ENCODE results near the gene LHFPL2. TPM values are rescaled to one million over a fixed set of nuclear protein-coding genes. Genes with fewer than 3 reads are reported as not detected.

The LHFPL2 gene
- total and polyA plus RNA-seq, 9 of the 15 experiments (the other 6 are each of a cell fraction or from before 2014, with no cell fraction given) = 1.0 to 6.6 (median 4.6) TPM

- peak; percentile 55; the same call in 1 of the 2 replicates for TF ChIP-seq MGA (IDR thresholded peaks at IDR 0.05)
- TF ChIP-seq CHD1 (IDR thresholded peaks at IDR 0.05; ENCODE audit: low read length) = no peak
- TF ChIP-seq DIDO1 (tag; IDR thresholded peaks at IDR 0.05; ENCODE audit: low read depth) = no peak
- TF ChIP-seq SNRNP70 (optimal IDR thresholded peaks at IDR 0.05; ENCODE audit: low read depth, low read length) = no peak
- TF ChIP-seq ZNF146 (CRISPR knock-in tag; IDR thresholded peaks at IDR 0.05; ENCODE audit: unreplicated experiment) = no peak
- peak in 1 of 2 experiments; percentile 92; a peak in 2 of 4 replicates for TF ChIP-seq TBL1XR1 (IDR thresholded peaks at IDR 0.05; ENCODE audit: low read length in 2 of 2)
- TF ChIP-seq ZNF764 (CRISPR knock-in tag; IDR thresholded peaks at IDR 0.05; ENCODE audit: low read depth) = no peak
- TF ChIP-seq PREB (CRISPR knock-in tag; IDR thresholded peaks at IDR 0.05) = no peak
- no peak for TF ChIP-seq ZNF717 (CRISPR knock-in tag; IDR thresholded peaks at IDR 0.05)
- no peak for TF ChIP-seq KLF13 (tag; IDR thresholded peaks at IDR 0.05; ENCODE audit: borderline replicate concordance, low read depth)
- TF ChIP-seq MAFK (IDR thresholded peaks at IDR 0.05; ENCODE audit: low read length) = peak; percentile 72; the same call in 1 of the 2 replicates
- no peak for TF ChIP-seq HDGF (IDR thresholded peaks at IDR 0.05)
- TF ChIP-seq MCM5 (IDR thresholded peaks at IDR 0.05; ENCODE audit: low read depth) = no peak
- peak; percentile 92 for TF ChIP-seq GATA2 (CRISPR knock-in tag; IDR thresholded peaks at IDR 0.05)
- no peak for TF ChIP-seq SRSF1 (IDR thresholded peaks at IDR 0.05; ENCODE audit: low read depth, low read length)
- TF ChIP-seq POLR3G (IDR thresholded peaks at IDR 0.05; ENCODE audit: extremely low read depth, insufficient read length, insufficient replicate concordance) = no peak
Measured at GRCh38 chr5:78483809-78484521, 164.6 kb downstream of the LHFPL2 start (continued).

Data from K562 (cell line).